GM10248 (cell line): ENCODE results near the gene SRCIN1.
A peak's percentile ranks its signal among the peaks of the same experiment; 100 is the strongest.

Experiments used
- CTCF ChIA-PET: fragments of 300-600 bp; sonication (Branson Sonifier 250); formaldehyde crosslinking; extraction: SDS; loops from one replicate; lab custom pipeline; 2021; ENCODE audit warnings: antibody characterized with exemption; lab: Yijun Ruan, JAX
- POLR2A ChIA-PET: fragments of 350-650 bp; sonication (Branson Sonifier 250); formaldehyde crosslinking; extraction: SDS; loops from one replicate; lab custom pipeline; 2020; ENCODE audit warnings: antibody characterized with exemption; lab: Yijun Ruan, JAX
- DNase-seq: peaks from one replicate; pipeline ENCODE4 v3.0.0; 2012; ENCODE audit errors: extremely low spot score
- CTCF ChIP-seq: IDR thresholded peaks from 2 replicates; pipeline ENCODE4 v1.5.1; 2012; ENCODE audit warnings: mild to moderate bottlenecking, low read depth; ENCODE audit errors: extremely low read depth, missing control alignments, control extremely low read depth

The SRCIN1 gene

GRCh38 chr17:38609280-38610031 is 3.7 kb upstream of the SRCIN1 start:
- TF ChIP-seq CTCF: no peak
- DNase-seq: no peak
- POLR2A ChIA-PET: no interaction called here
- CTCF ChIA-PET: interaction anchor here (1.3 kb wide), 1 partner anchor 12 kb away, joined by 4 read pairs; no protein-coding TSS in a partner anchor

- ChIA-PET CTCF (interaction anchor here (1.3 to 4.2 kb wide), 4 partner anchors 8 to 50 kb away, joined by 4 to 22 read pairs (median 12); no protein-coding TSS in a partner anchor), POLR2A (no interaction called here)
- TF ChIP-seq CTCF: no peak
- DNase-seq: no peak
These were observed 2.9 kb upstream of the SRCIN1 start for GRCh38 chr17:38608648-38609047.

GRCh38 chr17:38606646-38607611 is 1.2 kb upstream of the SRCIN1 start:
- POLR2A ChIA-PET: interaction anchor here (0.5 kb wide), 1 partner anchor 46 kb away, joined by 3 read pairs; no protein-coding TSS in a partner anchor
- TF ChIP-seq CTCF: no peak
- CTCF ChIA-PET: interaction anchor here (1.0 to 4.7 kb wide), 15 partner anchors 9 to 114 kb away, joined by 3 to 22 read pairs (median 4); no protein-coding TSS in a partner anchor
- DNase-seq: no peak

- TF ChIP-seq CTCF: no peak
- CTCF ChIA-PET: interaction anchor here (0.7 to 4.7 kb wide), 8 partner anchors 13 to 71 kb away, joined by 3 to 22 read pairs (median 4); no protein-coding TSS in a partner anchor
- POLR2A ChIA-PET: no interaction called here
These were observed 326 bp downstream of the SRCIN1 start for GRCh38 chr17:38605411-38605840.

GRCh38 chr17:38604479-38605403 is 1.0 kb downstream of the SRCIN1 start:
- TF ChIP-seq CTCF: no peak
- peak; percentile 64 for DNase-seq
- CTCF ChIA-PET: interaction anchor here (0.9 to 4.7 kb wide), 9 partner anchors 13 to 112 kb away, joined by 3 to 22 read pairs (median 4); no protein-coding TSS in a partner anchor
- POLR2A ChIA-PET: no interaction called here

More at GRCh38 chr17:38605411-38605840, 326 bp downstream of the SRCIN1 start:
- DNase-seq: no peak
